SKM-1 treated with dmso at 0.1 percent for 144 hours (cell line): ENCODE data around the gene GOT1.

ENCODE experiments used
- DNase-seq: peaks from one replicate; lab custom pipeline; 2025; ENCODE audit not compliant: unreplicated experiment; lab: John Stamatoyannopoulos, UW

GOT1 gene

DNA sequence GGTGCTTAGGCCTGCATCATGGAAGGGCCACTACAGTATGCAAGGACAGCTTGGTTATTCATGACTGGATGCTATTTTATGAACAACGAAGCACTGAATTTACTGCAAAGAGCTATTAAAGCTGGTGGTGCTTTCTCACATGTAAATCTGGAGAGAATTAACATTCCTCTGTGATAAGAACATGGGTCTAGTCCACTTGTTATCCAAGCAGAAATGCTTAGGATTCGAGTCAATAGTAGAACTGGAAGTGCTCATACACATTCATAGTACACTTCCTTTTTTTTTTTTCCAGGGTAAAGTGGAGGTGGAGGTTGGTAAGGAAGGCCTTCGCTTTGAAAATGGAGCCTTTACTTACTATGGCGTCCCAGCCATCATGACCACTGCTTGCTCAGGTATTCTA, 66.3 kb downstream of the GOT1 start:
- no peak for DNase-seq

GRCh38 chr10:99360934-99361333, 69.5 kb downstream of the GOT1 start:
- DNase-seq, result no peak

GRCh38 chr10:99358101-99358500, 72.3 kb downstream of the GOT1 start:
- no peak for DNase-seq

GRCh38 chr10:99357691-99358090, 72.7 kb downstream of the GOT1 start:
- DNase-seq, result no peak

DNA sequence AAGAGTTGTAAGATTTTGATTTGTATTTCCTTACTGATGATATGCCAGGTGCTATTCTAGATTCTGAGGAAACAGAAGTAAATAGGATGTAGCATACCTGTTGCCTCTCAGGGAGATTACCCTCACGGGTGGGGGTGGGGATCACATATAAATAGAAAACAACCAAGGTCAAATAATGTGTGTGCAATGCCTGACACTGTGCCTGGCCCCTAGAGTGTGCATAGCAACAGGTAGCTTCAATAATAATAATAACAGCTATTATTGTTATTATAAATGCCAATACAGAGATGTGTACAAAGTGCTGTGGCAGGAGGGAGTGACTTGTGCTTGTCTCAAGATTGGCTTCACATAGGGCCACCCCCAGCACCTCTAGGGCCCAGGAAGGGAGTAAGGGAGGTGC, 77.2 kb downstream of the GOT1 start:
- no peak for DNase-seq

DNA sequence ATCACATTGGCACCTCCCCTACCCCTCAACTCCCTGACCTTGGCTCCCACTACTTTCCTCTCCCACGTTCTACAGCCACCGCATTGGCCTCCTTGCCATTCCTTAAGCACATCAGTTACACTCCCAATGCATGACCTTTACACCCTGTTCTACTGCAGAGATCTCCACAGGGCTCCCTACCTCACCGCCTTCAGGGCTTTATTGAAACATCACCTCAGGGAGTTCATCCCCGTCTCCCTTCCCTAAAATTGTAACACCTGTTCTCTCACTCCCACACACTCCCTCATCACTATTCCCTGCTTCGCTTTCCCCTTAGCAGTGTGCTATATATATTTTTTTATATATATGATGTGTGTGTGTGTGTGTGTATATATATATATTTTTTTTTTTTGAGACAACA, 82.8 kb downstream of the GOT1 start:
- no peak for DNase-seq
